IMR-90 (cell line): ENCODE data around the gene RNF212B. TPM values are rescaled to one million over a fixed set of nuclear protein-coding genes. Genes with fewer than 3 reads are reported as not detected.

Experiments used
- ATAC-seq: fragments of 200-7000 bp; cut with Tn5 transposase; 2 replicates; pipeline ENCODE4 v1.9.1; 2020; ENCODE audit warnings: low read depth, mild to moderate bottlenecking, moderate library complexity
- BruUV-seq: library from RNA; stranded (reverse); fragments of 400-500 nt; replicated peaks from 2 replicates; lab custom pipeline; 2021; lab: Mats Ljungman, UMichigan
- CTCF ChIA-PET: fragments of 300-600 bp; formaldehyde crosslinking; extraction: SDS; loops from one replicate; lab custom pipeline; 2021; ENCODE audit warnings: antibody characterized with exemption; lab: Yijun Ruan, JAX
- POLR2A ChIA-PET: fragments of 300-600 bp; sonication (Branson Sonifier 250); formaldehyde crosslinking; loops from one replicate; lab custom pipeline; 2022; ENCODE audit warnings: antibody characterized with exemption; ENCODE audit not compliant: unreplicated experiment; lab: Charles Lee
- DNase-seq: peaks from one replicate; pipeline ENCODE4 v3.0.0; 2013
- H2AFZ ChIP-seq: replicated peaks from 2 replicates; pipeline ENCODE3; 2013; ENCODE audit warnings: low read length, mild to moderate bottlenecking; ENCODE audit not compliant: poor library complexity
- H2AK5ac ChIP-seq: 2 replicates; pipeline ENCODE4 v1.6.1; 2013; ENCODE audit warnings: low read depth, low read length, inconsistent platforms
- H2AK9ac ChIP-seq: replicated peaks from 2 replicates; pipeline ENCODE3; 2013; ENCODE audit warnings: mild to moderate bottlenecking, low read depth, low read length, moderate library complexity; ENCODE audit not compliant: poor library complexity
- H2BK120ac ChIP-seq: 2 replicates; pipeline ENCODE4 v1.6.1; 2013; ENCODE audit warnings: low read depth, low read length, inconsistent platforms
- H2BK15ac ChIP-seq: 3 replicates; pipeline ENCODE4 v1.6.1; 2013; ENCODE audit warnings: low read depth, low read length, inconsistent platforms
- H2BK20ac ChIP-seq: 2 replicates; pipeline ENCODE4 v1.6.1; 2013; ENCODE audit warnings: low read depth, mild to moderate bottlenecking, inconsistent platforms, low read length, moderate library complexity
- H2BK5ac ChIP-seq: 2 replicates; pipeline ENCODE4 v1.6.1; 2013; ENCODE audit warnings: mild to moderate bottlenecking, low read depth, low read length, inconsistent platforms; ENCODE audit not compliant: poor library complexity, severe bottlenecking
- H3K14ac ChIP-seq: replicated peaks from 2 replicates; pipeline ENCODE4 v1.6.1; 2013; ENCODE audit warnings: low read depth, low read length, inconsistent platforms
- H3K18ac ChIP-seq: 2 replicates; pipeline ENCODE4 v1.6.1; 2013; ENCODE audit warnings: low read depth, low read length, control low read depth
- H3K23ac ChIP-seq: 2 replicates; pipeline ENCODE4 v1.6.1; 2013; ENCODE audit warnings: low read depth, low read length, inconsistent platforms
- H3K27ac ChIP-seq: 2 replicates; pipeline ENCODE4 v1.5.1; 2013; ENCODE audit warnings: mild to moderate bottlenecking, control low read depth, low read length; ENCODE audit not compliant: insufficient read depth
- H3K27me3 ChIP-seq: 2 replicates; pipeline ENCODE4 v1.6.1; 2013; ENCODE audit warnings: low read length; ENCODE audit not compliant: control insufficient read depth, insufficient read depth
- H3K36me3 ChIP-seq: 2 replicates; pipeline ENCODE4 v1.6.1; 2013; ENCODE audit warnings: low read length, mixed read lengths; ENCODE audit not compliant: control insufficient read depth, insufficient read depth
- H3K4ac ChIP-seq: 2 replicates; pipeline ENCODE4 v1.6.1; 2013; ENCODE audit warnings: low read depth, low read length, inconsistent platforms
- H3K4me1 ChIP-seq: 2 replicates; pipeline ENCODE4 v1.6.1; 2013; ENCODE audit warnings: low read length, mixed read lengths; ENCODE audit not compliant: control insufficient read depth, insufficient read depth
- H3K4me2 ChIP-seq: 2 replicates; pipeline ENCODE4 v1.6.1; 2013; ENCODE audit warnings: low read depth, mild to moderate bottlenecking, control low read depth, low read length, moderate library complexity
- H3K4me3 ChIP-seq: 2 replicates; pipeline ENCODE4 v1.5.1; 2013; ENCODE audit warnings: low read depth, mild to moderate bottlenecking, control low read depth, low read length, moderate library complexity; ENCODE audit not compliant: insufficient read depth
- H3K56ac ChIP-seq: 2 replicates; pipeline ENCODE4 v1.6.1; 2013; ENCODE audit warnings: low read length, inconsistent platforms; ENCODE audit not compliant: insufficient read depth; ENCODE audit errors: extremely low read depth
- H3K79me1 ChIP-seq, 2 experiments: 2 replicates each; pipeline ENCODE4 v1.6.1; 2013; ENCODE audit warnings: low read length in 2 of 2, inconsistent platforms in 1 of 2, low read depth in 1 of 2
- H3K9ac ChIP-seq: 2 replicates; pipeline ENCODE4 v1.6.1; 2013; ENCODE audit warnings: low read depth, low read length, control low read depth
- H3K9me1 ChIP-seq: 2 replicates; pipeline ENCODE4 v1.6.1; 2013; ENCODE audit warnings: low read length, inconsistent platforms; ENCODE audit not compliant: insufficient read depth
- H3K9me3 ChIP-seq: 2 replicates; pipeline ENCODE4 v1.6.1; 2013; ENCODE audit warnings: low read length; ENCODE audit not compliant: control insufficient read depth, insufficient read depth
- H4K20me1 ChIP-seq: 2 replicates; pipeline ENCODE4 v1.6.1; 2013; ENCODE audit warnings: low read length, inconsistent platforms; ENCODE audit not compliant: insufficient read depth
- H4K5ac ChIP-seq: 2 replicates; pipeline ENCODE4 v1.6.1; 2013; ENCODE audit warnings: mild to moderate bottlenecking, low read depth, low read length, control low read depth
- H4K8ac ChIP-seq, 2 experiments: 2 replicates each; pipeline ENCODE4 v1.6.1; 2013; ENCODE audit warnings: low read depth in 2 of 2, low read length in 2 of 2, control low read depth in 1 of 2, inconsistent platforms in 1 of 2
- H4K91ac ChIP-seq: 2 replicates; pipeline ENCODE4 v1.6.1; 2013; ENCODE audit warnings: low read depth, low read length, inconsistent platforms; ENCODE audit not compliant: insufficient read depth
- BHLHE40 ChIP-seq: fragments of 150-350 bp; IDR thresholded peaks from 2 replicates; pipeline ENCODE4 v1.6.1; 2016; ENCODE audit warnings: mild to moderate bottlenecking, low read depth, low read length
- ELK1 ChIP-seq: fragments of 150-350 bp; IDR thresholded peaks from 2 replicates; pipeline ENCODE4 v1.6.1; 2016; ENCODE audit warnings: low read depth, mild to moderate bottlenecking, low read length, moderate library complexity, borderline replicate concordance
- MAFK ChIP-seq: IDR thresholded peaks from 2 replicates; pipeline ENCODE4 v1.6.1; 2012; ENCODE audit warnings: low read depth, low read length, improper control_type of control experiment
- MAZ ChIP-seq: IDR thresholded peaks from 2 replicates; pipeline ENCODE4 v1.6.1; 2012; ENCODE audit warnings: low read depth, mild to moderate bottlenecking, low read length, improper control_type of control experiment, moderate library complexity, borderline replicate concordance
- RAD21 ChIP-seq: IDR thresholded peaks from 2 replicates; pipeline ENCODE4 v1.6.1; 2012; ENCODE audit warnings: low read length, improper control_type of control experiment
- RCOR1 ChIP-seq: IDR thresholded peaks from 2 replicates; pipeline ENCODE4 v1.6.1; 2012; ENCODE audit warnings: mild to moderate bottlenecking, low read length, improper control_type of control experiment; ENCODE audit not compliant: insufficient replicate concordance
- RFX5 ChIP-seq: IDR thresholded peaks from 2 replicates; pipeline ENCODE4 v1.8.0; 2012; ENCODE audit warnings: low read depth, mild to moderate bottlenecking, low read length, moderate library complexity
- SMC3 ChIP-seq: fragments of 150-350 bp; IDR thresholded peaks from 2 replicates; pipeline ENCODE4 v1.6.1; 2016; ENCODE audit warnings: low read depth, mild to moderate bottlenecking, antibody characterized with exemption, low read length, moderate library complexity
- WGBS, 2 experiments: methylation state at CpG; one replicate each; pipeline versions ENCODE4 v1.1.5 to v1.1.7; 2013; ENCODE audit warnings: missing lambda C conversion rate in 2 of 2; ENCODE audit not compliant: insufficient read length in 1 of 2; ENCODE audit errors: extremely low coverage in 2 of 2; 5-methylcytosine and 5-hydroxymethylcytosine counted together
- dilution Hi-C: fragments of 300-500 bp; cut with HindIII; formaldehyde crosslinking; loops from one replicate; pipeline ENCODE4 v1.14.3; 2018; ENCODE audit warnings: low sequenced_read_pairs; ENCODE audit not compliant: unreplicated experiment
- in situ Hi-C: fragments of 300-500 bp; cut with MboI; formaldehyde crosslinking; loops from 3 replicates; pipeline ENCODE4 v1.14.3; 2019; ENCODE audit warnings: low sequenced_read_pairs, inconsistent platforms, mixed read lengths
- intact Hi-C: fragments of 100-400 bp; cut with micrococcal nuclease; formaldehyde crosslinking; loops from 2 replicates; pipeline ENCODE4 v1.10.0; 2022
- polyA plus RNA-seq, 3 experiments: library from polyadenylated mRNA; depleted of rRNA; stranded (reverse); fragments of >200 nt; gene quantifications; 2 replicates each; pipeline ENCODE4 v1.2.3, GENCODE V29; 2012; ENCODE audit warnings: low replicate concordance in 1 of 3
- total RNA-seq: library from RNA; depleted of rRNA; stranded (reverse); fragments of >200 nt; gene quantifications from 2 replicates; pipeline ENCODE4 v1.2.3, GENCODE V29; 2012

Gene RNF212B
- total and polyA plus RNA-seq, 2 of the 4 experiments (the other 2 are of a cell fraction): not detected

- Histone ChIP-seq H3K4me3 (no peak overlapping the region), H4K20me1 (peaks cover 3% of the 10 kb centered on the region; the same call in 1 of the 2 replicates), H2AK9ac (no peak overlapping the region), H2BK15ac (no peak overlapping the region), H3K4me2 (no peak overlapping the region), H3K27ac (no peak overlapping the region), H3K79me1 (peaks cover 7 to 12% of the 10 kb centered on the region in 2 experiments; a peak in 3 of 4 replicates), H3K9me3 (no peaks in the 10 kb centered on the region), H2BK5ac (no peak overlapping the region), H3K36me3 (no peaks in the 10 kb centered on the region), H3K27me3 (peaks cover 3% of the 10 kb centered on the region; the same call in 1 of the 2 replicates), H3K4me1 (peaks cover 2% of the 10 kb centered on the region), H4K91ac (no peak overlapping the region), H2AFZ (no peak overlapping the region), H3K18ac (no peak overlapping the region), H4K5ac (no peak overlapping the region), H2BK20ac (no peak overlapping the region), H3K9ac (no peak overlapping the region), H2AK5ac (no peak overlapping the region), H4K8ac (no peak overlapping the region), H3K23ac (no peak overlapping the region), H3K56ac (no peak overlapping the region), H2BK120ac (no peak overlapping the region), H3K14ac (no peak overlapping the region), H3K9me1 (no peaks in the 10 kb centered on the region), H3K4ac (no peak overlapping the region)
- DNase-seq: no peak
- POLR2A ChIA-PET: no interaction called here
- ATAC-seq: no peak
- in situ Hi-C loops: no loop called here
- dilution Hi-C loops: no loop called here
- CTCF ChIA-PET: no interaction called here
- intact Hi-C loops: loop anchor here (5.0 kb wide), 1 partner anchor 110 kb away; no protein-coding TSS in a partner anchor
- TF ChIP-seq BHLHE40: no peak
- no peak for TF ChIP-seq ELK1
- TF ChIP-seq MAZ: no peak
- TF ChIP-seq RCOR1: no peak
- TF ChIP-seq MAFK: no peak
- TF ChIP-seq RAD21: no peak
- TF ChIP-seq RFX5: no peak
- no peak for TF ChIP-seq SMC3
- WGBS, 2 experiments: no CpG with 5 or more reads among the region's 7 CpGs
- no TSS peak for BruUV-seq
These were observed 59.4 kb downstream of the RNF212B start for GRCh38 chr14:23297096-23297495.
